Measurements from ENCODE around the gene MVB12B. TPM values are rescaled to one million over a fixed set of nuclear protein-coding genes. Genes with fewer than 3 reads are reported as not detected.

MVB12B gene
- total and polyA plus RNA-seq, 7 donors, result 1.5 to 25.6 (median 11.6) TPM

GRCh38 chr9:126463426-126463825 is 136.8 kb downstream of the MVB12B start:
- no peaks in the 10 kb centered on the region for H3K27me3 ChIP-seq (ENCODE audit: insufficient read depth in 3 of 3, low read length in 2 of 3)
- H3K36me3 ChIP-seq (ENCODE audit: insufficient read depth in 1 of 2, low read depth in 1 of 2), result peaks cover 0 to 4% of the 10 kb centered on the region in 2 donors
- no peak overlapping the region for H3K4me3 ChIP-seq
- no peak for DNase-seq
- ATAC-seq, result no peak
- 95 to 97% (median 95%) methylated on average over 2 of the region's 2 CpGs for WGBS, 3 donors
- no peaks in the 10 kb centered on the region for H3K9me3 ChIP-seq
- no peaks in the 10 kb centered on the region for H3K4me1 ChIP-seq
- intact Hi-C loops (cut with DNase I), result no loop called here
- no peak overlapping the region for H3K27ac ChIP-seq
- no peak for TF ChIP-seq CTCF (IDR thresholded peaks at IDR 0.05)

- WGBS, 3 donors, result 93 to 97% (median 95%) methylated on average over 11 of the region's 11 CpGs
- Histone ChIP-seq H3K9me3 (no peaks in the 10 kb centered on the region), H3K27ac (no peak overlapping the region), H3K4me3 (no peak overlapping the region), H3K4me1 (no peaks in the 10 kb centered on the region), H3K36me3 (ENCODE audit: insufficient read depth in 1 of 2, low read depth in 1 of 2) (peaks cover 0 to 12% of the 10 kb centered on the region in 2 donors), H3K27me3 (ENCODE audit: insufficient read depth in 3 of 3, low read length in 2 of 3) (no peaks in the 10 kb centered on the region)
- TF ChIP-seq CTCF (IDR thresholded peaks at IDR 0.05), result no peak
- no peak for ATAC-seq
- no peak for DNase-seq
- intact Hi-C loops (cut with DNase I), result no loop called here
Observed at GRCh38 chr9:126464694-126465441, 138.2 kb downstream of the MVB12B start.

GRCh38 chr9:126465977-126466376 is 139.3 kb downstream of the MVB12B start:
- Histone ChIP-seq H3K4me1 (no peaks in the 10 kb centered on the region), H3K4me3 (no peak overlapping the region), H3K9me3 (no peaks in the 10 kb centered on the region), H3K27ac (no peak overlapping the region), H3K27me3 (ENCODE audit: insufficient read depth in 3 of 3, low read length in 2 of 3) (no peaks in the 10 kb centered on the region), H3K36me3 (ENCODE audit: insufficient read depth in 1 of 2, low read depth in 1 of 2) (peaks cover 0 to 12% of the 10 kb centered on the region in 2 donors)
- no peak for TF ChIP-seq CTCF (IDR thresholded peaks at IDR 0.05)
- WGBS, 3 donors, result 96 to 99% (median 97%) methylated on average over 6 of the region's 6 CpGs
- DNase-seq (no peak), ATAC-seq (no peak)
- intact Hi-C loops (cut with DNase I), result no loop called here

GRCh38 chr9:126468141-126468825 is 141.7 kb downstream of the MVB12B start:
- DNase-seq (no peak), ATAC-seq (no peak)
- no peak overlapping the region for H3K4me3 ChIP-seq
- peaks cover 0 to 12% of the 10 kb centered on the region in 2 donors for H3K36me3 ChIP-seq (ENCODE audit: insufficient read depth in 1 of 2, low read depth in 1 of 2)
- TF ChIP-seq CTCF (IDR thresholded peaks at IDR 0.05), result no peak
- H3K27me3 ChIP-seq (ENCODE audit: insufficient read depth in 3 of 3, low read length in 2 of 3), result no peaks in the 10 kb centered on the region
- no peaks in the 10 kb centered on the region for H3K9me3 ChIP-seq
- 85 to 94% (median 91%) methylated on average over 14 of the region's 14 CpGs for WGBS, 3 donors
- no peak overlapping the region for H3K27ac ChIP-seq
- intact Hi-C loops (cut with DNase I), result no loop called here
- H3K4me1 ChIP-seq, result no peaks in the 10 kb centered on the region

Measured in psoas muscle (tissue), 8 donors.